ENCODE measurements around the gene RAB7B. TPM values are rescaled to one million over a fixed set of nuclear protein-coding genes. Genes with fewer than 3 reads are reported as not detected.

Gene RAB7B
- total and polyA plus RNA-seq, 4 donors = 0.08 to 0.89 (median 0.20) TPM; not detected in 1

- TF ChIP-seq REST (IDR thresholded peaks at IDR 0.05) = no peak
- no peak for TF ChIP-seq RXRA (IDR thresholded peaks at IDR 0.05)
- TF ChIP-seq JUND (IDR thresholded peaks at IDR 0.05) = no peak
- no peak for TF ChIP-seq YY1 (IDR thresholded peaks at IDR 0.05)
Measured at GRCh38 chr1:205948886-205949285, 54.3 kb downstream of the RAB7B start (continued).

- Histone ChIP-seq H3K4me3 (ENCODE audit: low read depth in 1 of 3, low read length in 3 of 3) (no peak overlapping the region), H3K27ac (ENCODE audit: low read depth in 1 of 2, low read length in 2 of 2) (no peak overlapping the region), H3K9ac (ENCODE audit: low read depth in 1 of 2, low read length in 2 of 2) (no peak overlapping the region), H3K9me3 (ENCODE audit: control insufficient read depth in 4 of 4, low read length in 3 of 4) (no peaks in the 10 kb centered on the region), H3K36me3 (ENCODE audit: control insufficient read depth in 4 of 4, insufficient read depth in 3 of 4, low read depth in 1 of 4, low read length in 3 of 4) (no peaks in the 10 kb centered on the region), H3K4me1 (ENCODE audit: control insufficient read depth in 4 of 4, insufficient read depth in 4 of 4, low read length in 3 of 4) (no peaks in the 10 kb centered on the region), H3K27me3 (ENCODE audit: control insufficient read depth in 4 of 4, insufficient read depth in 4 of 4, low read length in 3 of 4) (peaks cover 0 to 4% (median 0%) of the 10 kb centered on the region in 4 donors)
- no peak for TF ChIP-seq RAD21 (IDR thresholded peaks at IDR 0.05)
- no peak for TF ChIP-seq CTCF (IDR thresholded peaks at IDR 0.05; ENCODE audit: low read depth, low read length, missing input control)
- no peak for TF ChIP-seq HNF4A (conservative IDR thresholded peaks at IDR 0.05)
- TF ChIP-seq, protein P1, sequence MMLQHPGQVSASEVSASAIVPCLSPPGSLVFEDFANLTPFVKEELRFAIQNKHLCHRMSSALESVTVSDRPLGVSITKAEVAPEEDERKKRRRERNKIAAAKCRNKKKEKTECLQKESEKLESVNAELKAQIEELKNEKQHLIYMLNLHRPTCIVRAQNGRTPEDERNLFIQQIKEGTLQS (IDR thresholded peaks at IDR 0.05) = no peak
- TF ChIP-seq, protein P2, sequence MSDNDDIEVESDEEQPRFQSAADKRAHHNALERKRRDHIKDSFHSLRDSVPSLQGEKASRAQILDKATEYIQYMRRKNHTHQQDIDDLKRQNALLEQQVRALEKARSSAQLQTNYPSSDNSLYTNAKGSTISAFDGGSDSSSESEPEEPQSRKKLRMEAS (IDR thresholded peaks at IDR 0.05) = no peak
- TF ChIP-seq HNF4G (IDR thresholded peaks at IDR 0.05) = no peak
- TF ChIP-seq FOXA2 (IDR thresholded peaks at IDR 0.05) = no peak
- no peak for TF ChIP-seq RXRA (IDR thresholded peaks at IDR 0.05)
- no peak for TF ChIP-seq ZBTB33 (IDR thresholded peaks at IDR 0.05)
- no peak for TF ChIP-seq NR2F2 (IDR thresholded peaks at IDR 0.05)
- no peak for TF ChIP-seq FOXA1 (IDR thresholded peaks at IDR 0.05)
- no peak for TF ChIP-seq EGR1 (IDR thresholded peaks at IDR 0.05; ENCODE audit: low read depth in 2 of 2)
- TF ChIP-seq TAF1 (conservative IDR thresholded peaks at IDR 0.05) = no peak
- 88% methylated on average over 4 of the region's 4 CpGs for WGBS
- no peak for DNase-seq (ENCODE audit: low spot score)
Measured at GRCh38 chr1:205948039-205948438, 55.2 kb downstream of the RAB7B start.
